GM21717 (cell line): Measurements from ENCODE around the gene CCL17.
"Not testable (repeated sequence)": the region's sequence is repeated elsewhere in the genome, so short reads cannot be mapped to it uniquely, and the experiment has no call there.

Source experiments
- ATAC-seq: cut with Tn5 transposase; IDR thresholded peaks from one replicate; pipeline ENCODE4 v1.9.1; 2021; ENCODE audit warnings: mild to moderate bottlenecking, moderate library complexity; ENCODE audit not compliant: unreplicated experiment

The CCL17 gene

DNA sequence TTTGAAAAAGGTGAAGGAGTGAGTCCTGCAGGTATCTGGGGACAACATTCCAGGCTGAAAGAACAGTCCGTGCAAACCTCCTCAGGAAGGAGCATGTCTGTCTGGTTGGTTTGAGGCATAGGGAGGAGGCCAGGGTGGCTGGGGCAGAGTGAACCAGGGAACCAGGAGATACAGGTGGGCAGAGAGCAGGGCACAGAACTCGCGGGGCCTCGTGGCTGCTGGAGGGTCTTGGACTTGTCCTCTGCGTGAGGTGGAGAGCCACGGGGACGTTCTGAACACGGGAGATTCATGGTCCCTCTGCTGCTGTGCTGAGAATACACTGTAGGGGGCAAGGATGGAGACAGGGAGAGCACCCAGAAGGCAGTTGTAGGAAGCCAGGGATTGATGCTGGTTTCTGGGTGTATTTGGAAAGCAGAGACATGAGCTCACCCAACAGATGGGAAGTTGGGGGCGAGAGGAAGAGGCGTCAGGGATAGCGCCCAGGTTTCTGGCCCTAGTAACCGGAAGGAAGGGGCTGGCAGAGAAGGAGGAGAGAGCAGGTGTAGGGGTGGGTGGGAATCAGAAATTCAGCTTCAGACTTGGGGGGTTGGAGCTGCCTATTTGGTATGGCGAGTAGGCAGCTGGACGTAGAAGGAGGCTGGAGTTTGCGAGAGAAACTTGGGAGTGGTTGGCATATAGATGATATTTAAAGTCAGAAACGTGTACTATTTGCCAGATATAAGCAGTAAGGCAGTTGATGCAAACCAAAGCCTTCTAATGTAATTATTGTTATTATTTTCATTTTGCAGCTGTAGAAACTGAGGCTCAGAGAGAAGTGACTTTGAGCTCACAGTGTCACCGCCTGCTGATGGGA lies at the start of gene CCL17:
Gene CCL17, plus strand, starts transcription at position 803 of the 853 bp plus-strand sequence. CDS start 9,166 bp downstream, outside the sequence.
- no peak for ATAC-seq

- no peak for ATAC-seq
These were observed 48.6 kb upstream of the CCL17 start for GRCh38 chr16:57355898-57356414.

- no peak for ATAC-seq
These were observed 48.0 kb upstream of the CCL17 start for GRCh38 chr16:57356547-57356946.

GRCh38 chr16:57357330-57358085 lies 47.1 kb upstream of the CCL17 start:
- peak; percentile 30 for ATAC-seq

DNA sequence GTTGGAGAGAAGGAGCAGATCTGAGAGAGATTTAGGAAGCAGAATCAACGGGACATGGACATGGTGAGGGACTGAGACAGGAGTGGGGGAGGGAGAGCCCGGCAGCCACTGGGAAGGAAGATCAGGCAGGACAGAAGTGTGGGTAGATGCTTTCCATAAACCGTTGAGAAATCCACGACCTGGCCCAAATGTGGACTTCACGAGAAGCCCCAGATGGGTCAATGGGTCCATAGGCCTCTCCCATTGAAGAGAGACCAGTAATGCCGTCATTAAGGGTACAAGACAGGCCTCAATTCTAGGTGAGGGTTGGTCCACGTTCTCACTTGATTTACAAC lies 46.5 kb upstream of the CCL17 start:
- peak; percentile 2 for ATAC-seq

- peak; percentile 58 for ATAC-seq
These were observed 46.0 kb upstream of the CCL17 start, which contains the start of gene CCL22 for GRCh38 chr16:57358527-57359095. TSS of gene CCL22 (plus strand) at chr16:57358783. CDS start at chr16:57358817, 34 bp downstream.

DNA sequence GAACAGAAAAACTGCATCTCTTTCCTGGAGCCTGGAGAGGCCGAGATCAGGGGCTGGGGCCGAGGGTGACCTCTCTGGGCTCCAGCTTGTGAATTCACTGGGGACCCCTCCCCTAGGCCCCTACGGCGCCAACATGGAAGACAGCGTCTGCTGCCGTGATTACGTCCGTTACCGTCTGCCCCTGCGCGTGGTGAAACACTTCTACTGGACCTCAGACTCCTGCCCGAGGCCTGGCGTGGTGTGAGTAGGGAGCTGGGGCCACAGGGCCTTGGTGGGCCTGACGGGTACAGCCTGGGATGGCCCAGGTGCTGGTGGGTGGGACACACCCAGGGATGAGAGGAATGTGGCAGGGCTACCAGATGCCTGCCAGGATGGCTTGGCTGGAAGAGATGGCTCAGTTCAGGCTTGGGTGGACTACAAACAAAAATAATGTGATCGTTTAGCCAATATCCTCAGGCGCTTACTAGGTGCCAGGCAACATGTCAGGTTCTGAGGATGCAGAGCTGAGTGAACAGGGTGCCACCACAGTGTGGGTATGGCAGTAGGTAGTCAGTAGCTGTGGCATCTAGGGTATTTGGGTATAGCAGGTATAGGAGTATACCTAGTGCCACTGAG lies 44.1 kb upstream of the CCL17 start:
- ATAC-seq = no peak

GRCh38 chr16:57361404-57361803 lies 43.2 kb upstream of the CCL17 start:
- no peak for ATAC-seq

GRCh38 chr16:57364143-57364542 lies 40.4 kb upstream of the CCL17 start:
- no peak for ATAC-seq

DNA sequence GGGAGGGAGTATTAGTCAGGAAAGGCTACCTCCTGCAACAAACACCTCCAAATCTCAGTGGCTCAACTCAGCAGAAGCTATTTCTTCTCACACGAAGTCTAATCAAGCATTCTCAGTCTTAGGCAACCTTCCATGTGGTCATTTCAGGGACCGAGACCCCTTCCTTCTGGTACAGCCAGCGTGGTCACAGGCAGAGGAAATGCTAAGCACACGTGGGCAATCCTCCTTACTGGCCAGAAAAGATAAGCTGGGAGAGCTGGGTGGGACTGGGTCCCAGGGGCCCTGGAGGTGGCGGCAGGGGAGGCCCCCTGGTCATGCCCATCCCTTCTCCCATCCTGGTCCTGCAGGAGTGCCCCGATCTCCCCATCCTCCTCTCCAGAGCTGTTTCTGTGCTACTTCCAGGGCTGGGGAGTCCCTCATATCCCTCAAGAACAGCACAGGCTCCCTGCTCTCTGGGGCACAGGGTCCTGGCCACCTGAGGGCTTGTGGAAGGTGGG lies 38.0 kb upstream of the CCL17 start:
- ATAC-seq = no peak

GRCh38 chr16:57367116-57367752 lies 37.3 kb upstream of the CCL17 start:
- ATAC-seq = no peak

- no peak for ATAC-seq
These were observed 32.8 kb upstream of the CCL17 start for GRCh38 chr16:57371494-57372371.

DNA sequence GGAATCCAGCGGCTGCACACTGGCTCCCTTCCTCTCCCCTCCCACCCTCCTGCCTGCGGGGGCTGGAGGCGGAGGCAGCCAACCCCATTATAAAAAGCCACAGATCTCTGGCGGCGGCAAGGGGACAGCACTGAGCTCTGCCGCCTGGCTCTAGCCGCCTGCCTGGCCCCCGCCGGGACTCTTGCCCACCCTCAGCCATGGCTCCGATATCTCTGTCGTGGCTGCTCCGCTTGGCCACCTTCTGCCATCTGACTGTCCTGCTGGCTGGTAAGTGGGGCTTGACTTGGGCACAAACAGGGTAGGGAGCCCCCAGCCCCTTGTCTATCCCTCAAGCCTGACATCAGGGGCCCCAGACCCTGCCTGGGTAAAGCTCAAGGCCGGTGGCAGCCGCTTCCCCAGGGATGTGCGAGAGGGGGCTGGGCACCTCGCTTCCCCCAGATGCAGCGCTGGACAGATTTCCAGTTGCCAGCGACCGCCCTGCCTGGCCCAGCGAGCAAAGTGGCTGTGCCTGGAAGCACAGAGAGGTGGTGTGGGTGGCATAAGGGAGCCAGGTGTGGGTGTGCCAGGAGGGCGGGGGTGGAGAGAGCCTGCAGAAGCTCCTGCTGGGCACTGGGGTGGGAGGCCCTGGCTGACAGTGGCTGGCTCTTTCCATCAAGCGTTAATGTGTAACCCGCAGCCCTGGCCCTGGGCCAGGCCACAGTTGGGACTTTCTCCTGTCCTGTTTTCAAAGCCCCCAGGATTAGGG lies 32.0 kb upstream of the CCL17 start, which contains the start of gene CX3CL1:
Gene CX3CL1, plus strand, starts transcription at position 119 of the 745 bp plus-strand sequence. Its CDS starts 79 bp downstream, at position 198.
- ATAC-seq = no peak

DNA sequence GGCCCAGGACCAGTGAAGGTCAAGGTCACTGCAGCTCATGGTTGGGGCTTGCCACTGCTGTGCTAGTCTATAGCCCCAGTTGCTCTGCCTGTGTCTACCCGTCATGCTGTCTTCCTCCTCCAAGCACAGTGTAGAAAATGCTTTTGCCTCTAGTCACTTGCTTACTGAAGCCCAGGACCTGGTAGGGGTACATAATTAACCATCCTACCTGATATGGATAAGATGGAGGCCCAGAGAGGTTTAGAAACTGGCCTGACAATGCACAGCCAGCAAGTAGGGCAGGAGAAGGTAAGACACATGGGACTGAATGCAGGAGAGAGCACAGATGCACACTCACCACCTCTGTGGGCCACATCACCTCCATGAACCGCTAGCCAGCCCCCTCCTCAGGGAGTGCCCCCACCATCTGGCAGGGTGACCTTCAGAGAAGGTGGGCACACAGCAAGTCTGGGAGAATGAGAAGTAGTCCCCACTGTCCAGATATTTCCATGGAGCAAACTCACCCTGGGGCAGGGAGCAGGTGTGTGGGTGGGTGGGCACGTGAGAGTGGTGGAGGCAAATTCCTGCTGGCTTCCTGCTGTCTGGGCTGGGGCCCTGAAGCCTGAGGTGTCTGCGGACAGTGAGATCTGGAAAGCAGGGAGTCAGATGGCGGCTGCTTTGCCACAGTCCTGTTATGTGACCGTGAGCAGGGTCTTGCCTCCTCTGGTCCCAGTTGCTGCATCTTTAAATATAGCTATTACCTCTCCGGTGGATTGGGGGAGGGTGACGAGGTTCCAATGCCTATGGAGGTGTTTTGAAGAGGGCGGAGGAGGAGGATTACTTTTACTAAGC lies 31.2 kb upstream of the CCL17 start:
- no peak for ATAC-seq

DNA sequence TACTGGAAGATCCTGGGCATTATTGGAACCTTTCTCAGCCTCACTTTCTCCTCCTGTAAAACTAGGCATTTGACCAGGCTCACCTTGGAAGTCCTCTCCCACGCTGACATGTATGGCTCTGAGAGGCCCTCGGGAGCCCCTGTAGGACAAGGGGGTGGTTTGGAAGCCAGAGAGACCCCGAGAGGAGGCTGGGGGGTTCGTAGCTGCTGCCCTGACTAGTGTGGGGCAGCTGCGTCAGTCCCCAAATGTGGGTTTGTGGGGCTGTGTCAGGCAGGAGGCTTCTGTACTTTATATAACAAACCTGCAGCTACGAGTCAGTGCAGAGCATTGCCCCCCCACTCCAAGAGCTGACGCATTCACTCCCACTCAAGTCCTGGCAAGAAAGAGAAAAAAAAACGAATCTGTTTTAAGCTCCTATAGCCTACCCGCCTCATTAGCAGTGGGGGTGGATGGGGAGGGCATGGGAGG lies 30.5 kb upstream of the CCL17 start:
- no peak for ATAC-seq

- ATAC-seq = not testable (repeated sequence)
These were observed 29.6 kb upstream of the CCL17 start for GRCh38 chr16:57374925-57375465.

- ATAC-seq = no peak
These were observed 28.2 kb upstream of the CCL17 start for GRCh38 chr16:57376313-57376818.
